ENCODE data around the gene SCD. TPM values are rescaled to one million over a fixed set of nuclear protein-coding genes. Genes with fewer than 3 reads are reported as not detected.

Gene SCD
- total RNA-seq, 5 donors from 2014 or later (not counting 1 experiment from before 2014, with no cell fraction given): 2.1 to 5.7 (median 4.7) TPM

Other genes with a start within 250 kb of the SCD start
- gene ERLIN1, start 161.2 kb upstream of the SCD start, total RNA-seq: 10 to 100 TPM in 2 of 5 donors, 1 to 10 TPM in 3; 4.1 to 11.6 (median 8.9) TPM
- 10 to 100 TPM; 16.5 to 18.7 (median 17.2) TPM for gene CHUK, start 117.6 kb upstream of the SCD start, total RNA-seq
- 10 to 100 TPM; 37.2 to 43.9 (median 39.2) TPM for gene CWF19L1, start 79.6 kb upstream of the SCD start, total RNA-seq
- 10 to 100 TPM; 30.2 to 44.1 (median 38.0) TPM for gene BLOC1S2, start 60.6 kb upstream of the SCD start, total RNA-seq
- not detected for gene PKD2L1, start 17.0 kb upstream of the SCD start, total RNA-seq
- gene WNT8B, start 115.8 kb downstream of the SCD start, total RNA-seq: under 1 TPM in 2 of 5 donors, not detected in 3; 0.20 to 0.23 TPM
- gene SEC31B, start 172.6 kb downstream of the SCD start, total RNA-seq: 10 to 100 TPM; 47.6 to 80.6 (median 50.2) TPM
- gene NDUFB8, start 182.6 kb downstream of the SCD start, total RNA-seq: 100 to 1,000 TPM; 138 to 175 (median 166) TPM
- gene HIF1AN, start 188.7 kb downstream of the SCD start, total RNA-seq: 10 to 100 TPM; 40.9 to 53.4 (median 51.9) TPM

All from T-cell (primary cell).